ENCODE results near the gene GCNA. TPM values are rescaled to one million over a fixed set of nuclear protein-coding genes. Genes with fewer than 3 reads are reported as not detected.

The GCNA gene
- polyA plus RNA-seq (ENCODE audit: insufficient read length) = 2.9 TPM
- long read RNA-seq, donor 1 = 0 reads
- long read RNA-seq, donor 2 = 0 reads
- long read RNA-seq, donor 3 = 0 reads
- long read RNA-seq, donor 4 = 0 reads
- long read RNA-seq, donor 5 = 0 reads
- long read RNA-seq, donor 6 = 0 reads
- long read RNA-seq, donor 7 = 0 reads
- long read RNA-seq, donor 8 = 0 reads

- no peak for DNase-seq
Observed at GRCh38 chrX:71578253-71579135, at the start of gene GCNA. TSS of gene GCNA (plus strand) at chrX:71578437. CDS start at chrX:71580822, 2,385 bp downstream.

- DNase-seq = no peak
Observed at GRCh38 chrX:71532078-71532752, 46.0 kb upstream of the GCNA start.

GRCh38 chrX:71532753-71533425, 45.3 kb upstream of the GCNA start, which contains the start of gene OGT:
TSS of gene OGT (plus strand) at chrX:71533104. CDS start at chrX:71533300, 196 bp downstream.
- peak; percentile 91 for DNase-seq

- no peak for DNase-seq
Observed at GRCh38 chrX:71533516-71533850, 44.8 kb upstream of the GCNA start.

- no peak for DNase-seq
Observed at GRCh38 chrX:71533851-71534561, 44.2 kb upstream of the GCNA start.

GRCh38 chrX:71534773-71535544, 43.3 kb upstream of the GCNA start:
- no peak for DNase-seq

GRCh38 chrX:71536285-71536684, 42.0 kb upstream of the GCNA start:
- no peak for DNase-seq

GRCh38 chrX:71537743-71538142, 40.5 kb upstream of the GCNA start:
- no peak for DNase-seq

GRCh38 chrX:71540801-71541200, 37.4 kb upstream of the GCNA start:
- no peak for DNase-seq

GRCh38 chrX:71541210-71542022, 36.8 kb upstream of the GCNA start:
- DNase-seq = no peak

GRCh38 chrX:71542411-71542810, 35.8 kb upstream of the GCNA start:
- DNase-seq = no peak

- DNase-seq = no peak
Observed at GRCh38 chrX:71542825-71543224, 35.4 kb upstream of the GCNA start.

- DNase-seq = no peak
Observed at GRCh38 chrX:71543316-71543715, 34.9 kb upstream of the GCNA start.

GRCh38 chrX:71545364-71545763, 32.9 kb upstream of the GCNA start:
- DNase-seq = no peak

GRCh38 chrX:71546879-71547278, 31.4 kb upstream of the GCNA start:
- no peak for DNase-seq

- no peak for DNase-seq
Observed at GRCh38 chrX:71547339-71547738, 30.9 kb upstream of the GCNA start.

- no peak for DNase-seq
Observed at GRCh38 chrX:71549986-71550385, 28.3 kb upstream of the GCNA start.

GRCh38 chrX:71550578-71550977, 27.7 kb upstream of the GCNA start:
- DNase-seq = no peak

- no peak for DNase-seq
Observed at GRCh38 chrX:71556036-71556435, 22.2 kb upstream of the GCNA start.

- no peak for DNase-seq
Observed at GRCh38 chrX:71558920-71559319, 19.3 kb upstream of the GCNA start.
